H1 (cell line): Measurements from ENCODE around the gene C12orf42. TPM values are rescaled to one million over a fixed set of nuclear protein-coding genes. Genes with fewer than 3 reads are reported as not detected.

Source experiments
- CTCF ChIA-PET: fragments of 300-600 bp; sonication (Branson Sonifier 250); formaldehyde crosslinking; loops from one replicate; lab custom pipeline; 2021; ENCODE audit not compliant: partially characterized antibody; lab: Charles Lee
- POLR2A ChIA-PET: fragments of 300-600 bp; sonication (Branson Sonifier 250); formaldehyde crosslinking; loops from one replicate; lab custom pipeline; 2021; ENCODE audit warnings: inconsistent platforms; ENCODE audit not compliant: partially characterized antibody; lab: Charles Lee
- DNase-seq, 2 experiments: peaks; one replicate each; pipeline versions ENCODE4 v3.0.0 to v3.0.0-alpha.2; 2010 to 2022; ENCODE audit warnings: low spot score in 2 of 2, low read depth in 1 of 2, mixed read lengths in 1 of 2
- FAIRE-seq: peaks from 2 replicates; lab custom pipeline; 2011; peaks lifted over from hg19 to GRCh38; lab: Jason Lieb, UNC
- H2AFZ ChIP-seq: 2 replicates; pipeline ENCODE4 v1.8.1; 2012; ENCODE audit warnings: low read length, inconsistent platforms
- H2AK5ac ChIP-seq: 2 replicates; pipeline ENCODE4 v1.6.1; 2013; ENCODE audit warnings: low read depth, low read length
- H2BK120ac ChIP-seq: replicated peaks from 2 replicates; pipeline ENCODE3; 2013; ENCODE audit warnings: low read depth, low read length, inconsistent platforms
- H2BK12ac ChIP-seq: 2 replicates; pipeline ENCODE4 v1.6.1; 2013; ENCODE audit warnings: low read depth, low read length
- H2BK15ac ChIP-seq: 2 replicates; pipeline ENCODE4 v1.6.1; 2013; ENCODE audit warnings: low read length
- H2BK20ac ChIP-seq: 2 replicates; pipeline ENCODE4 v1.6.1; 2013; ENCODE audit warnings: low read length
- H2BK5ac ChIP-seq: 2 replicates; pipeline ENCODE4 v1.6.1; 2013; ENCODE audit warnings: low read depth, low read length
- H3K14ac ChIP-seq: 2 replicates; pipeline ENCODE4 v1.6.1; 2013; ENCODE audit warnings: inconsistent platforms; ENCODE audit not compliant: insufficient read length
- H3K18ac ChIP-seq: 2 replicates; pipeline ENCODE4 v1.6.1; 2013; ENCODE audit warnings: low read length; ENCODE audit errors: extremely low read depth
- H3K23ac ChIP-seq: 2 replicates; pipeline ENCODE4 v1.6.1; 2013; ENCODE audit warnings: inconsistent platforms; ENCODE audit not compliant: insufficient read length
- H3K23me2 ChIP-seq: 2 replicates; pipeline ENCODE4 v1.6.1; 2013; ENCODE audit warnings: low read depth, low read length
- H3K27ac ChIP-seq: 2 replicates; pipeline ENCODE4 v1.6.1; 2011; ENCODE audit warnings: low read depth, low read length, inconsistent platforms
- H3K27me3 ChIP-seq, 4 experiments: replicated peaks in 1 of 4; 1 replicate in 1 of 4; 2 replicates in 3 of 4; pipeline versions ENCODE4 v1.6.1 to v1.8.1; 2011 to 2013; ENCODE audit warnings: low read length in 3 of 4, mild to moderate bottlenecking in 3 of 4, inconsistent platforms in 2 of 4, mixed read lengths in 2 of 4, moderate library complexity in 1 of 4; ENCODE audit not compliant: control insufficient read depth in 3 of 4, insufficient read depth in 3 of 4; ENCODE audit errors: extremely low read depth in 1 of 4
- H3K36me3 ChIP-seq, 4 experiments: 2 replicates each; pipeline versions ENCODE4 v1.6.1 to v1.8.1; 2011 to 2013; ENCODE audit warnings: mild to moderate bottlenecking in 4 of 4, low read length in 3 of 4, moderate library complexity in 2 of 4, control low read depth in 1 of 4, inconsistent platforms in 1 of 4; ENCODE audit not compliant: insufficient read depth in 4 of 4, control insufficient read depth in 2 of 4
- H3K4ac ChIP-seq: replicated peaks from 2 replicates; pipeline ENCODE3; 2013; ENCODE audit warnings: low read length, low read depth, mixed read lengths, inconsistent platforms; ENCODE audit not compliant: insufficient read length
- H3K4me1 ChIP-seq, 4 experiments: replicated peaks in 1 of 4; 1 replicate in 1 of 4; 2 replicates in 3 of 4; pipeline versions ENCODE4 v1.6.1 to v1.8.1; 2011 to 2013; ENCODE audit warnings: low read length in 3 of 4, inconsistent platforms in 2 of 4, mixed read lengths in 1 of 4; ENCODE audit not compliant: insufficient read depth in 4 of 4, control insufficient read depth in 3 of 4
- H3K4me2 ChIP-seq, 2 experiments: 2 replicates each; pipeline versions ENCODE4 v1.6.1 to v1.8.1; 2011 to 2013; ENCODE audit warnings: low read depth in 2 of 2, low read length in 2 of 2, control low read depth in 1 of 2, inconsistent platforms in 1 of 2, mild to moderate bottlenecking in 1 of 2; ENCODE audit not compliant: insufficient read depth in 1 of 2
- H3K4me3 ChIP-seq, 4 experiments: fragments of 200-600, 300-600 bp in 1 of 4; sonication (generic), shearing (Covaris generic), sonication (Bioruptor Twin) in 1 of 4; 2 replicates each; pipeline versions ENCODE4 v1.5.1 to v1.8.1; 2011 to 2016; ENCODE audit warnings: low read length in 4 of 4, low read depth in 3 of 4, control low read depth in 2 of 4, inconsistent platforms in 2 of 4, mild to moderate bottlenecking in 2 of 4, mixed read lengths in 1 of 4, moderate library complexity in 1 of 4; ENCODE audit not compliant: insufficient read depth in 2 of 4; ENCODE audit errors: extremely low read depth in 1 of 4
- H3K56ac ChIP-seq: replicated peaks from 2 replicates; pipeline ENCODE3; 2013; ENCODE audit warnings: low read depth, mild to moderate bottlenecking, mixed read lengths, low read length, inconsistent platforms; ENCODE audit not compliant: insufficient read length
- H3K79me1 ChIP-seq: 2 replicates; pipeline ENCODE4 v1.6.1; 2013; ENCODE audit warnings: low read depth, low read length, control low read depth
- H3K79me2 ChIP-seq, 2 experiments: 2 replicates each; pipeline versions ENCODE4 v1.6.1 to v1.8.1; 2012 to 2013; ENCODE audit warnings: low read length in 2 of 2, mild to moderate bottlenecking in 2 of 2, inconsistent platforms in 1 of 2; ENCODE audit not compliant: insufficient read depth in 2 of 2, control insufficient read depth in 1 of 2
- H3K9ac ChIP-seq, 4 experiments: replicated peaks in 1 of 4; 1 replicate in 1 of 4; 2 replicates in 3 of 4; pipeline versions ENCODE4 v1.6.1 to v1.8.1; 2011 to 2013; ENCODE audit warnings: low read depth in 3 of 4, low read length in 3 of 4, control low read depth in 2 of 4, mild to moderate bottlenecking in 2 of 4, moderate library complexity in 2 of 4, inconsistent platforms in 1 of 4; ENCODE audit errors: extremely low read depth in 1 of 4
- H3K9me3 ChIP-seq, 2 experiments: 2 replicates each; pipeline versions ENCODE4 v1.6.1 to v1.8.1; 2012 to 2013; ENCODE audit warnings: mild to moderate bottlenecking in 2 of 2, moderate library complexity in 2 of 2, control low read depth in 1 of 2, inconsistent platforms in 1 of 2, low read depth in 1 of 2, low read length in 1 of 2, mixed read lengths in 1 of 2; ENCODE audit not compliant: insufficient read depth in 2 of 2
- H4K20me1 ChIP-seq, 2 experiments: replicated peaks in 1 of 2; 2 replicates each; pipeline versions ENCODE3 to v1.8.1; 2011 to 2013; ENCODE audit warnings: inconsistent platforms in 2 of 2, low read length in 2 of 2, mild to moderate bottlenecking in 1 of 2; ENCODE audit not compliant: insufficient read depth in 2 of 2, control insufficient read depth in 1 of 2
- H4K5ac ChIP-seq: 2 replicates; pipeline ENCODE4 v1.6.1; 2013; ENCODE audit warnings: low read length, low read depth, mixed read lengths, inconsistent platforms; ENCODE audit not compliant: insufficient read length
- H4K8ac ChIP-seq: 2 replicates; pipeline ENCODE4 v1.8.0; 2013; ENCODE audit warnings: mild to moderate bottlenecking, moderate library complexity, low read length, inconsistent platforms; ENCODE audit not compliant: insufficient read depth; ENCODE audit errors: extremely low read depth
- H4K91ac ChIP-seq: replicated peaks from 2 replicates; pipeline ENCODE3; 2013; ENCODE audit warnings: low read length, mixed read lengths, inconsistent platforms; ENCODE audit not compliant: insufficient read length
- CBX5 ChIP-seq: fragments of 300-800, 300-1000 bp; sonication (generic); IDR thresholded peaks from 2 replicates; pipeline ENCODE4 v1.7.1; 2016; ENCODE audit warnings: antibody characterized with exemption, low read length, low read depth
- KDM5A ChIP-seq: fragments of 200-600 bp; IDR thresholded peaks from 2 replicates; pipeline ENCODE4 v1.7.1; 2012; ENCODE audit warnings: mild to moderate bottlenecking, low read length, inconsistent platforms, mixed read lengths
- SIX5 ChIP-seq: IDR thresholded peaks from 2 replicates; pipeline ENCODE4 v1.6.1; 2011; ENCODE audit warnings: mild to moderate bottlenecking, low read depth, low read length
- WGBS, 2 experiments: shearing (Covaris generic) in 1 of 2; methylation state at CpG; one replicate each; pipeline versions ENCODE4 v1.1.6 to v1.1.7; 2013 to 2015; ENCODE audit warnings: low lambda C conversion rate in 2 of 2, mixed read lengths in 2 of 2, inconsistent platforms in 1 of 2, low coverage in 1 of 2, missing lambda C conversion rate in 1 of 2; ENCODE audit not compliant: insufficient replicate concordance in 2 of 2, insufficient coverage in 1 of 2, insufficient read length in 1 of 2; ENCODE audit errors: extremely low coverage in 1 of 2, missing lambda C conversion rate in 1 of 2; 5-methylcytosine and 5-hydroxymethylcytosine counted together
- polyA plus RNA-seq, 7 experiments: library from polyadenylated mRNA; depleted of rRNA in 3 of 7; stranded (reverse) in 5 of 7; unstranded in 2 of 7; fragments of >200 nt in 5 of 7; fragments of 200-250 nt in 2 of 7; gene quantifications; 1 replicate in 5 of 7; 2 replicates in 1 of 7; 4 replicates in 1 of 7; pipeline versions ENCODE4 v1.2.1 to v1.2.3, GENCODE V29; 2011 to 2013; ENCODE audit warnings: missing spikeins in 2 of 7, mixed read lengths in 2 of 7
- total RNA-seq: library from RNA; stranded (reverse); fragmentation: NEBNext Ultra II Directional; extraction: Animal tissue kit (Norgen Biotek cat#: 25700); gene quantifications from 2 replicates; pipeline ENCODE4 v1.2.1, GENCODE V29; 2021

Gene C12orf42
- total and polyA plus RNA-seq, 2 of the 8 experiments (the other 6 are each of a cell fraction or from before 2014, with no cell fraction given), result 0.05 TPM; not detected in 1

DNA sequence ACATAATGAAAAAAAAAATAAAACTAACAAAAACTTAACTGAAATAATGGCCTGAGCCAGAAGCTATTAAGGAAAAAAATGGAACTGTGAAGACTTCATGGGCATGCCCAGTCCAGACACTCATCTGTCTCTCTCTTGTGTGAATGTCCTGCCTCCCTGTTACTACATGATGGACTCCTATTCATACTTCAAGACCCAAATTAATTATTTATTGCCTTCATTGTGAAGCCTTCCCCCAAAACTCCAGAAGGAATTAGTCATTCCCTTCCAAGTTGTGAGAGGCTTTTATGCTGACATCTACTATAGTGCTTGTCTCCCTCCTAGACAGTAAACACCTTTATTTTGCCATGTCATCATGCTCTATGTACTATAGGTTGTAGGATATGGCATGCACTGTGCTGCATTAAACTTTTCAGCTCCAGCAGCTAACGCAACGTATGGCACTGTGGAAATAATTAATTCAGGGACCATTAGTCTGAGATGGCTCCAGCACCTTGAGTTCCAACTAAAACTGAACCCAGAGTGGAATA is 25.0 kb upstream of the C12orf42 start:
- H2AK5ac ChIP-seq, result no peak overlapping the region
- no peak overlapping the region for H4K91ac ChIP-seq
- no peak overlapping the region for H3K4me2 ChIP-seq
- H3K14ac ChIP-seq, result no peak overlapping the region
- H2BK20ac ChIP-seq, result no peak overlapping the region
- H4K8ac ChIP-seq, result no peak overlapping the region
- no peak overlapping the region for H3K4me3 ChIP-seq
- no peaks in the 10 kb centered on the region for H3K9me3 ChIP-seq
- H3K9ac ChIP-seq, result no peak overlapping the region
- no peaks in the 10 kb centered on the region for H3K27me3 ChIP-seq
- no peak overlapping the region for H2AFZ ChIP-seq
- no peak overlapping the region for H2BK15ac ChIP-seq
- H3K56ac ChIP-seq, result no peak overlapping the region
- POLR2A ChIA-PET, result no interaction called here
- no peaks in the 10 kb centered on the region for H3K79me2 ChIP-seq
- H4K20me1 ChIP-seq, result no peaks in the 10 kb centered on the region
- 98% methylated on average over 2 of the region's 2 CpGs; no CpG with 5 or more reads in 1 of the 2 experiments for WGBS, 2 experiments
- no peaks in the 10 kb centered on the region for H3K36me3 ChIP-seq
- H3K23me2 ChIP-seq, result no peaks in the 10 kb centered on the region
- no peak for DNase-seq
- no peak overlapping the region for H2BK12ac ChIP-seq
- FAIRE-seq, result no peak
- no peak overlapping the region for H3K23ac ChIP-seq
- H3K18ac ChIP-seq, result no peak overlapping the region
- no peaks in the 10 kb centered on the region for H3K79me1 ChIP-seq
- H3K4me1 ChIP-seq, result no peaks in the 10 kb centered on the region
- no peak overlapping the region for H4K5ac ChIP-seq
- H2BK120ac ChIP-seq, result no peak overlapping the region
- H3K27ac ChIP-seq, result no peak overlapping the region
- CTCF ChIA-PET, result interaction anchor here (1.4 to 1.8 kb wide), 2 partner anchors 32 to 112 kb away, joined by 4 read pairs; no protein-coding TSS in a partner anchor
- H2BK5ac ChIP-seq, result no peak overlapping the region
- no peak overlapping the region for H3K4ac ChIP-seq
- TF ChIP-seq CBX5, result no peak
- no peak for TF ChIP-seq KDM5A
- no peak for TF ChIP-seq SIX5
